H1 (cell line): ENCODE measurements around the gene PITPNC1.

Experiments
- CEBPB ChIP-seq: IDR thresholded peaks from 2 replicates; pipeline ENCODE4 v1.6.1; 2012; ENCODE audit warnings: low read depth, low read length
- EGR1 ChIP-seq: IDR thresholded peaks from 2 replicates; pipeline ENCODE4 v1.6.1; 2011; ENCODE audit warnings: low read depth, low read length, borderline replicate concordance
- EZH2 ChIP-seq: fragments of 200-600 bp; sonication (generic); IDR thresholded peaks from 2 replicates; pipeline ENCODE4 v1.7.1; 2012; ENCODE audit warnings: low read depth, mild to moderate bottlenecking, moderate library complexity, low read length, inconsistent platforms; ENCODE audit not compliant: severe bottlenecking
- POLR2A ChIP-seq, 2 experiments: IDR thresholded peaks; 1 replicate in 1 of 2; 2 replicates in 1 of 2; pipeline ENCODE4 v1.6.1; 2011; ENCODE audit warnings: low read depth in 2 of 2, low read length in 2 of 2, mild to moderate bottlenecking in 2 of 2; ENCODE audit errors: control extremely low read depth in 1 of 2
- POLR2AphosphoS5 ChIP-seq: IDR thresholded peaks from 2 replicates; pipeline ENCODE4 v1.6.1; 2011; ENCODE audit warnings: low read depth, low read length
- RFX5 ChIP-seq: IDR thresholded peaks from 2 replicates; pipeline ENCODE4 v1.6.1; 2011; ENCODE audit warnings: low read depth, low read length, improper control_type of control experiment, borderline replicate concordance
- SP1 ChIP-seq: IDR thresholded peaks from 2 replicates; pipeline ENCODE4 v1.6.1; 2011; ENCODE audit warnings: low read depth, low read length
- TF ChIP-seq, protein P1 (sequence below), 3 experiments: IDR thresholded peaks; 1 replicate in 2 of 3; 2 replicates in 1 of 3; pipeline versions ENCODE4 v1.5.1 to v1.6.1; 2011; ENCODE audit warnings: low read length in 3 of 3, mild to moderate bottlenecking in 3 of 3, inconsistent platforms in 2 of 3, low read depth in 1 of 3, moderate library complexity in 1 of 3; ENCODE audit not compliant: insufficient read depth in 1 of 3; ENCODE audit errors: control extremely low read depth in 1 of 3
- TF ChIP-seq, protein P2 (sequence below): IDR thresholded peaks from 2 replicates; pipeline ENCODE4 v1.6.1; 2011; ENCODE audit warnings: low read depth, mild to moderate bottlenecking, low read length; ENCODE audit not compliant: insufficient read depth

DNA sequence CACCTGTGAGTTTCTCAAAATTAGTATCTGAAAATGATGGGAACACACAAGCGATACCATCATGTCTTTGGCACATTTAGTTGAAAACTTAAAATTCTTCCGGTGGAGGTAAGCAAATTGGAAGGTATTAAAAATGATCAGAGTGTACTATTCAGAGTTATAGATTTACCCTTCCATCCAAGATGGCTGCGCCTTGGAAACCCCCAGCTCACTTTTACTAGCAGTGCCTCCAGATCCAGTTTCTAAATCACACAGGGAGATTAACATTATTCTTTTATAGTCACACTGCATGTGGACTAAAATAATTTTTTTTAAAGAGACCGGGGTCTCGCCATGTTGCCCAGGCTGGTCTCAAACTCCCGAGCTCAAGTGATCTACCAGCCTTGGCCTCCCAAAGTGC, 15.0 kb downstream of the PITPNC1 start:
- TF ChIP-seq POLR2A (IDR thresholded peaks at IDR 0.05; ENCODE audit: control extremely low read depth in 1 of 2, low read depth in 2 of 2, low read length in 2 of 2), result no peak
- TF ChIP-seq EGR1, result no peak
- TF ChIP-seq, protein P1, sequence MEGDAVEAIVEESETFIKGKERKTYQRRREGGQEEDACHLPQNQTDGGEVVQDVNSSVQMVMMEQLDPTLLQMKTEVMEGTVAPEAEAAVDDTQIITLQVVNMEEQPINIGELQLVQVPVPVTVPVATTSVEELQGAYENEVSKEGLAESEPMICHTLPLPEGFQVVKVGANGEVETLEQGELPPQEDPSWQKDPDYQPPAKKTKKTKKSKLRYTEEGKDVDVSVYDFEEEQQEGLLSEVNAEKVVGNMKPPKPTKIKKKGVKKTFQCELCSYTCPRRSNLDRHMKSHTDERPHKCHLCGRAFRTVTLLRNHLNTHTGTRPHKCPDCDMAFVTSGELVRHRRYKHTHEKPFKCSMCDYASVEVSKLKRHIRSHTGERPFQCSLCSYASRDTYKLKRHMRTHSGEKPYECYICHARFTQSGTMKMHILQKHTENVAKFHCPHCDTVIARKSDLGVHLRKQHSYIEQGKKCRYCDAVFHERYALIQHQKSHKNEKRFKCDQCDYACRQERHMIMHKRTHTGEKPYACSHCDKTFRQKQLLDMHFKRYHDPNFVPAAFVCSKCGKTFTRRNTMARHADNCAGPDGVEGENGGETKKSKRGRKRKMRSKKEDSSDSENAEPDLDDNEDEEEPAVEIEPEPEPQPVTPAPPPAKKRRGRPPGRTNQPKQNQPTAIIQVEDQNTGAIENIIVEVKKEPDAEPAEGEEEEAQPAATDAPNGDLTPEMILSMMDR (IDR thresholded peaks at IDR 0.05; ENCODE audit: control extremely low read depth in 1 of 3, insufficient read depth in 1 of 3, low read depth in 1 of 3, low read length in 3 of 3), result no peak
- TF ChIP-seq CEBPB, result no peak
- no peak for TF ChIP-seq SP1
- no peak for TF ChIP-seq POLR2AphosphoS5
- no peak for TF ChIP-seq EZH2
- TF ChIP-seq RFX5, result no peak
- TF ChIP-seq, protein P2, sequence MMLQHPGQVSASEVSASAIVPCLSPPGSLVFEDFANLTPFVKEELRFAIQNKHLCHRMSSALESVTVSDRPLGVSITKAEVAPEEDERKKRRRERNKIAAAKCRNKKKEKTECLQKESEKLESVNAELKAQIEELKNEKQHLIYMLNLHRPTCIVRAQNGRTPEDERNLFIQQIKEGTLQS, result no peak
